COR-L47 (cell line): ENCODE results near the gene NEO1.

Experiments
- DNase-seq: peaks from one replicate; lab custom pipeline; 2025; lab: John Stamatoyannopoulos, UW

NEO1 gene

DNA sequence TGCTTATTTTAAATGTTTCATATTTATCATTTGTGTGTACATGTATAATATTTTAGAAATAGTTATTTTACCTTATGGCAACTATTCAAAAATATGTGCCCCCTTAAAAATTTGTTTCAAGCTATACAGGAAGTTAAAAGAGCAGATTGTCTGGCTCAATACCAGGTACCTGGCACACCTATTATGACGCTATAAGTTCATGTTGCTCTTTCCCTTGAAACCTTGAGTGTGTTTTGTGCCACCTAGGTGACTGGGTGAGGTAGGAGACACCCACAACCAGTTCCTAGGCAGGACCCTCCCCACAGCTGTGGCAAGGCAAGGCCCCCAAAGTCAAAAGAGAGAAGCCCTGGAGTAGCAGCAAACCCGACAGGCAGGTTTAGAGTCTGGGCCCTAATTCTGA lies 20.6 kb upstream of the NEO1 start:
- no peak for DNase-seq

DNA sequence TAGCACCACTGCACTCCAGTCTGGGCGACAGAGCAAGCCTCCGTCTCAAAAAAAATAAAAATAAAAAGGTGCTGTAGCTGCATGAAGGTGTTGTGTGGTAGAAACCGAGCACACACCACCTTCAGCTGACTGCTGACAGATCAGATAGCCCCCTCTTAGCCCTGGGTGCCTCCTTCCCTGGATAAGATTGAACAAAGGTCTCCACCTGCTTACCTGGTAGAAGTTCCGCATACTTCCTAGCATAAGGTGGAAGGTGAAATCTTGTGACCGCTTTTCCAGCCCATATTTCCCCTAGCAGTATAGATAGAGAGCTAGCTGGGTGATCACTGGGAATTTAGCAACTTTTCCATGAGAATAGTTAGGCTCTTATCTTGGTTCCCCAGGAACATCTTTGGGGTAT lies 18.7 kb upstream of the NEO1 start:
- DNase-seq, result no peak

DNA sequence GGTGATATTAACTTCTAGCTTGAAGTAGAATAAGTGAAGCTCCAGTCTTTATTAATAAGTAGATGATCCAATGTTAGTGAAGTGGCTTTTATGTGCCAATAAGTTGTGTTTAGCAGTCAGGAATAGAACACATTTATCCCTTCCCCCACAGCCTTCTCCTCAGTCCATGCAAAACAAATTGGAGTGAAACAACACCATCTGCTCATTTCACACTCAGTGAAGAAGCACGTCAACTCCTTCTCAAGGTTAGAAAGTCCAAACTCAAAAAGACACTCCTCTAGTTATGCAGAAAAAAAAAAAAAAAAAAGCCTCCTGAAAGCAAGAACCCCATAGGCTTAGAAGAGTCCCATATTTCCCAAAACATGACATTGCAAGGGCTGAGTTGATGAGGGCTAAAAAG lies 18.0 kb upstream of the NEO1 start:
- DNase-seq, result no peak

DNA sequence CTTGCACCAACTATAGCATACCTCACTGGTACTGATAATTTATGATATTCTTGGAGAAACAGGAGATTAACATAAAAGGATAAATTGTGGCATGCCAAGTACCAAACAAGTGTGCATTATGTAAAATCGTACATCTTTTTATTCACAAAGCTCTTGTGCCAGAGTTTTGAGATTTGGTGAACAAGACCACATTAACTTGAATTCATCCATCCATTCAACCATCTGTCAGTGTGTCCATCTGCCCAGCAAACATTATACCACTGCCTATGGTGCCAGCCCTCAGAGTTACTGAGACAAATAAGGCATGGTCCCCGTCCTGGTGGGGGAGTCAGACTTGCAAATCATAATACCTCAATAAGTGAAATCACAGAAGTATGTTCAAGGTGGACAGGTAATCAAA lies 17.0 kb upstream of the NEO1 start:
- no peak for DNase-seq

DNA sequence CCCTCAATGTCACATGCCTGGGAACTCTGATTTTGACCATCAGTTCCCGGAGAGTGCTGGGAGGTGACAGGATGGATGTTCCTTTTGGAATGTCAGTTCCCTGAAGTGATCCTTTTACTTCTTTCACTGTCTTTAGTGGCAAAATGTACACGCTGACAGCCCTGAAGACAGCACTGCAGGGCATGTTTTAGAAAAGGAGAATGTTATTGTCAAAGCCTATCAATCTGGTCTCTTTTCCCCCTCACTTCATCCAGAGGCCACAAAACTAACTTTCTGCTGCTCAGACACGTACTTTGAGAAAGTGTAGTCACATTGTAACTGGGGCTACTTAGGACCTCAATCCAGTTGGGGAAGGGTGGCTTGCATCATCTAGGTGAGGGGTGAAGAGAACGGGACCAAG lies 14.0 kb upstream of the NEO1 start:
- no peak for DNase-seq

DNA sequence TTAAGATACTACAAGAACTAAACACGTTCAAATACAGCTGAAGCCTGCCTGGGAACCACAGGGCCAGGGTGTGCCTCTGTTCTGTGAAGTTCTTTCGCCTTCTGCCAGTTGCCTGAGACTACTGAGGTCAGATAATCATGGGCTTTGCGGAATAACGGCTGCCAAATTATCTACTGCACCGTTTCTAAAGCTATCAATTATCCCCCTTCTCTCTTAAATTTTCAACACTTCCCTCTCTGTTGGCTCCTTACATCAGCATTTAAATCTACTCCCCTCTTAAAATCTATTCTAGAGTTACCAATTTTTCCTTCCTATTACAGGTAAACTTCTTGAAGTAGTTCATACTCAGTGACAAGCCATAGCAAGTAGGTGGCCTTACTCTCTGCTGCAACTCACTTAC lies 6.2 kb upstream of the NEO1 start:
- no peak for DNase-seq

DNA sequence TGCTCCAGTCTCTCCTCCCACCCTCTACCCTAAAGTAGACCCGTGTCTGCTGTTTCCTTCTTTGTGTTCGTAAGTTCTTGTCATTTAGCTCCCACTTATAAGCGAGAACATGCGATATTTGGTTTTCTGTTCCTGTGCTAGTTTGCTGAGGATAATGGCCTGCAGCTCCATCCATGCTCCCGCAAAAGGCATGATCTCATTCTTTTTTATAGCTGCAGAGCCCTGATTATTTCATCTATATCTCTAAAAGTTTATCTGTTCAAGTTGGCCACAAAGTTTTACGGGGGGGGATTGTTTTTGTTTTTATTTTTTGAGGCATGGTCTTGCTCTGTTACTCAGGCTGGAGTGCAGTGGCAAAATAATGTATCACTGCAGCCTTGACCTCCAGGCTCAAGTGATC lies 4.4 kb upstream of the NEO1 start:
- DNase-seq, result no peak

DNA sequence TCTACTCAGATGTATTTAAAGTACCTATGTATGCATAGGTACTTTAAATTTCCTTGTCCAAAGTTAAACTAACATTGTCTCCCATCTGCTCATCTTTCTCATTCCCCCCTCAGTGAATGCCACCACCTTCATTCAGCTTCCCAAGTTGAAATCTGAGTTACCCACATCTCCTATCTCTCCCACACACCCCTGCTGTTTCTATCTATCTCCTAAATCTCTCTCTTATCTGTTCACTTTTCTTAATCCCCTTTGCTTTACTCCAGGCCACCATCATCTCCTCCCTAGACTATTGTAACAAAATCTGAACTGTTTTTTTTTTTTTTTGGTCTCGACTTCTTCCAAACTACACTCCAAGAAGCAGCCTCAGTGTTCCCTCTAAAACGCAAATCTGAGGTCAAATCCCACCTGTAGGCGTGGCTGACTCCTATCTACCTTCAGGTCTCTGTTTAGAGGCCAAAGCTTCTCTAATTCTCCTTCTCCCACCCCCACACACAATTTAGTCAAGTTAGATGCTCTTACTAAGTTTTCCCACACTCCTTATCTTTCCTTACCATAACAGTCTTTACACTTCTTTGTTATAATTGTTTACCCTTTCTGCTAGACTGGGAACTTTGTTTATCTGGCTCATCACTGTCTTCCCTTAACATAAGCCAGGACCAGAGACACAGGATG lies 3.5 kb upstream of the NEO1 start:
- no peak for DNase-seq

DNA sequence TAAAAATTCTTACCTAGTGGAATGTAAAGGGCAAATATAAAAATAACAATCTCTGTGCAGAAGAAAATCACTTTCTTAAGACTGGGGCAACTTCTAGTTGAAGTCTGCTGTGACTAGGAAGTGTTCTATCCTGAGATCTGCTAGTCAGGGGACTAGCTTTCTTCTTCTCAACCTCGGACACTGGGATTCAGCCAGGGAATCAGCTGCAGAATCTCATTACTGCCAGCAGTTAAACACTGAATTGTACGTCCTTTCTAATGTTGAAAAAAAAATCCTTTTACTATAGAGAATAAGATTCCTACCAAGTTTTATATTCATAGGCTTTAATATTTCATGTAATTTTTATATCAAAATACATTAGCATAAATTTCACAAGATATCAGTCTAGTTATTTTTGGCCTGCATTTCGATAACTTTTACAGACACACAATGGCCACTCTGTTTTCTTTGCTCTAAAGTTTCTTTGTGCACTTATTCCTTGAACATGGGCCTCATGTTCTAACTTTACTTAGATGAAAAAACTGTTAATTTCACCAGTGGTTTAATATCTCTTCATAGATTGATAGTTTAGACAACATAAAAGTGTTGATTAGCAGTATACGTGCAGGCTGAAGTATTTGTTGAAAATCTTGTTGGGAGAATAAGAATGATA lies 2.6 kb upstream of the NEO1 start:
- DNase-seq, result no peak

DNA sequence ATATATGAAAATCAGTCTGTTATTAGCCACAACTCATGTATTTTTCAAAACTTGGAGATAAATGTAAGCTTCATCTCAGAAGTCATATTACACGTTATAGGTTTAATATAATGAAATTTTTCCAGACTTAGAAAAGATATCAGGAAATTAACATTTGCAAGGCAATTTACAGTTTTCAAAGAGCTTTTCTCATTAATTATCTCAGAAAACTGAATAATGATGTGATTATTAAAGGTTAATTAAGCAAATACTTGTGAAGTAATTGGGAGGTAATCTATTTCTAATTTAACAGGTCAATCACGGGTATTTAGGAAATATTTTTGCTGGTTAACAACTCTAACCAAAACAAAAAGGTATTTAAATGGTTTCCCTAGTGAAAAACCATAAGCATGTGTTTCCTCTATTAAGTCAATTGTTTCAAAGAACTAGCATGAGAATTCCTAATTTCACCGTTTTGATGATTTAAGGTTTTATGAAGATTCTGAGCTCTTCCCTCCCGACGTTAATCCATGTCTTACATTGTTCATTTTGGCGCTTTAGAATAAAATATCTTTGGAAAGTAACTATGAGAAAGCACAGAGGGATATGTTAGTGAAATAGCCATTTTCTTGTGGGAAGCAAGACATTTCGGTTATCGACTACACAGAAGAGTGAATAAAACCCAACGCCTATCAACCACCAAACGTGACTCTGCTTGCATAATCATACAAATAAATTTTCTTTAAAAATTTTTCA lies 1.5 kb upstream of the NEO1 start:
- DNase-seq, result no peak

DNA sequence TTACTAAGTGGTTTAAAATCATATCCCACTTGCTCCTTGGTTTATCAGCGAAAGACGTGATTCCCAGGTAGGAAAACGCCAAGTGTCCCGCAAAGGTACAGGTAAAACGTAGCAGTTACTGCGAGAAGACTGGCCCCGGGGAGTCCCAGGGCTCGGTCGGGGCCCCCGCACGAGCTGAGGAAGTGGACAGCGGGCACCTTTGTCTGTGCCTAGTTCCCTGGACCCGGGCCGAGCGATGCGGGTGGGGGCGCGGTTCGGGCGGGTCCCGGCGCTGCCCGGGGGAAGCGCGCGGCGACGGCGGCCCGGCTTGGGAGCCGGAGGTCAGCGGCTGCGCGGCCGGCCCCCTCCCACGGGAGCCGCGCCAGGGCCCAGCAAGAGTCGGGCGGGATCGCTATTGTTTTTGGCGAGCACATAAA lies 864 bp upstream of the NEO1 start:
- no peak for DNase-seq

DNA sequence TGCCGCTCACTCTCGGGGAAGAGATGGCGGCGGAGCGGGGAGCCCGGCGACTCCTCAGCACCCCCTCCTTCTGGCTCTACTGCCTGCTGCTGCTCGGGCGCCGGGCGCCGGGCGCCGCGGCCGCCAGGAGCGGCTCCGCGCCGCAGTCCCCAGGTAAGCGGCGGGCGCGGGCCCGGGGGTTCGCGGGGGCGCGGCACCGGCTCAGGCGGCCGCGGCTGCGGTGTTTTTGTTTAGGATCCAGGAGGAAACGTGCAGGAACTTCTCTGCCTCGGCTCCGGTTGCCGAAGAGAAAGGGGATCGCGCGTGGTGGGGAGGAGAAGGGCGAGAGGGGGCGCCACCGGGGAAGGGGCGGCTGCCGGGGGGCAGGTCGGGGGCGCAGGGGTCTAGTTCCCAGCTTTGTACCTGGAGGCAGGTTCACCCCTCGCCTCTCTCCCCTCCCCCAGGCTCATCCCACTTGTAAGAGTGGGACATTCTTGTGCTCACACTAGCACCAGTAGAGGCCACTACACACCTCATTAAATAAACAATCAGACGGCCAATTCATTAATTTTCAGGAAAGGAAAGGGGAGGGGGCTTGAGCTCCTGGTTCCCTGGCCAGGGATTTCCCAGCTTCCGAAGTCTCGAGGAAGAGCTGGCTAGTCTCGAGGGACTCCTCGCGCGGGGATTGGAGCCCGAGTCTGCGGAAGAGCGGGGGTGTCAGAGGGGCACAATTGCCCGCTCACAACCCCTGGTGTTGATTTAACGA lies 562 bp downstream of the NEO1 start:
- DNase-seq, result peak; percentile 11

DNA sequence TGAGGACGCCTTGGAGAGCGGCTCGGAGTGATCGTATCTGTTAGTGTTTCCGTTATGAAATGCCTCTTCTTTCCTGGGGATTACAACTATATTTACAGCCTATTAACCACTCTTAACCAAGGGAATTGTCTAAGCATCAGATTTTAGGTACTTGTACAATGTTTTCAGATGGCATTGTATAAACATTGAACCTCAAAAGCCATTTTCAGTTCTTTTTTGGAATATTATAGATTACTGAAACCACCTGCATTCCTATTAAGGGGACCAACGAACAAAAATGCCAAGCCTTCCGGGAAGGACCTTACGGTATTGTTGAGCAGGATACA lies 1.1 kb downstream of the NEO1 start:
- no peak for DNase-seq

DNA sequence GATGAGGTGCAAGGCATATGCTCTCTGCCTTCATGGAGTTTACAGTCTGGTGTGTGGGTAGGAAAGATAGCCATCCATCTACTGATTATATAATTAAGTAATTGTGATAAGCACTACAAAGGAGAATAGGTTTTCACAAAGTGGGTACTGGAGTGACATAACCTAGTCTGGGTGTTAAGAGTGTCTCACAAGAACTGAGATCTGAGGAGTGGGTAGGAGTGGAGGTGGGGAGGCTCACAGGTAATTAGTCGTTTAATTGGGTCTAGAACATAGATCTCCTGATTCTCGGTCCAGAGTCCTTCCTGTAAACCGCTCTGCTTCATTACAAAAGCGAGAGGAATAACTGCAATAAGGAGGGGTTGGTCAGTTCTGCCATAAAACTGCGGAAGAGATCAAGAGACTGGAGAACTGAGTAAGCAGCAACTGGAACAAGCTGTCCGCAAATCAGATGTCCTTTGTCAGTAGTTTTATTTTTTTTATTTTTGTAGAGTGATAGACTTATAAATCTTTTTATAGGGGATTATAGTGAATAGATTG lies 2.2 kb downstream of the NEO1 start:
- DNase-seq, result no peak

DNA sequence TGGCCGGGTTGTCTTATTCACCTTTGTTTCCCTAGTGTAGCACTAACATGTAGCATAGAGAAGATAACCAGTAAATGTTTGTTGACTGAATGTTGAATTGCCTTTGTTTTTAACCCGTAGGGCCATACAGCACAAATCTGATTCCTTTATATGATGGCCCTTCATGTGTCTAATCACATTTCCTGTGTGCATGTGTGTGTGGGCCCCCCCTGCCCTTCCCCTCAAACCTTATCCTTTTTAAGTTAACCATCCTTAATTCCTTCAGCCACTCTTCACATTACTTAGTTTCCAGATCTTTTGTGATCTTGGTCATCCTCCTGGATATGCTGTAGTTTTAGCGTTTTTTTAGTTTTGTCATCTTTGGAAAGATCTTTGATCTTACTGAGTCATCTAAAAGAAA lies 4.2 kb downstream of the NEO1 start:
- no peak for DNase-seq

DNA sequence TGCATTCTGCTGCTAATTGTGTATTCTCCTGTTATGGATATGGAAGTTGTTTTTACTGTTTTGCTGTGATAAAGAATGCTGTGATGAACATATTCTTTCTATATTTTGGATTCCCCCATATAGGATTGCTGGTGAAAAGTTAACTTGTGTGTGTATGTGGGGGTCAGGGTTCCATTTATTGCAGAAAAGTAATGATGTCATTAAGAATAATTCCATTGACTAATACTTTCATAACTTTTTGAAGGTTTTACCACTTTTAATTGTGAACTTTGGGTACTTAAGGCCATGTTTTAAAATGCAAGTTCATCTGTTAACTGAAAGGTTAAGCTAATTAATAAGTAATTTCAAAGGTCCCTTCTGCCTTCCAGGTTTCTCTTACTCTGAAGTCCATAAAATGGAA lies 6.2 kb downstream of the NEO1 start:
- DNase-seq, result no peak

DNA sequence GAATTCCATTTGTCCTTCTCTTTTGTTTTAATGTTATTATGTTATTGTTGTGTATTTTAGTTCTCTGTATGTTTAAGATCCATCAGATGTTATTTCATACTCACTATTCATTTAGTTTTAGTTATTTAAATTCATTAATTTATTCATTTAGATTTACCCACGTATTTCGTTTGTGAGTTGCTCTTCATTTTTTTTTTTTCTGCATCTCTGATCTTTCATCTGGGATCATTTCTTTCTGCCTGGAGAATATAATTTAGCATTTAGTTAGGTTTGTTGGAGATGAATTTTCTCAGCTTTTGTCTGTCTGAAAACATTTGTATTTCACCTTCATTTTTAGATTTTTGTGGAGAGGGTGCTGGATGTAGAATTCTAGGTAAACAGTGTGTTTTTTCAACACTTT lies 12.9 kb downstream of the NEO1 start:
- no peak for DNase-seq

DNA sequence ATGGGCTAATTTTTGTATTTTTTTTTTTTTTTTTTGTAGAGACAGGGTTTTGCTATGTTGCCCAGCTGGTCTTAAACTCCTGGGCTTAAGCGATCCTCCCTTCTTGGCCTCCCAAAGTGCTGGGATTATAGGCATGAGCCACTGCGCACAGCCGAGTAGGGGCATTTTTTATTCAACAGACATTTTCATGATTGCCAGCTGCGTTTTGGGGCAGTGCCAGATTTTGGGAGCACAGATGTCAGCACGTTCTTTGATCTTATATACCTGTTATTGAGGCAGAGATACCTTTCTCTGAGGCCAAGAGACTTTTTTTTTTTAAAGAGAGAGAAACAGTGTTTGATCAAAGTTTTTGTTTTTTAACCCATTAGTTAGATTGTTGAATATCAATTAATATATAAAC lies 16.8 kb downstream of the NEO1 start:
- peak; percentile 1 for DNase-seq

DNA sequence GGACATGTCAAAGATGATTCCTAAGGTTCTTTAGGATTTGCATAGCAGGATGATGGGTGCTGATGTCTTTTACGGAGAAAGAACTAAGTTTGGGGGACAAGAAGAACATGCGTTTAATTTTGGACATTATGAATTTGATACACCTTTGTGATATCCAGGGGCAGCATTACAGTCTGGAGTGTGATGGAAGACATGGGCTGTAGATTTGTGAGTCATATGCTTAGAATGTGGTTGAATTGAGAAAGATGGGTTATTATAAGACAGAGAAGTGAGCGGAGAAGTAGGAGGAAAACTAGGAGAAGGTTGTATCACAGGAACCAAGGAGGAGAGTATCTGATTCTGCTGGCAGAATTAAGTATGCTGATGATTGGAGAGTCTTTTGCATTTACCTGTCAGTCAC lies 20.6 kb downstream of the NEO1 start:
- DNase-seq, result no peak

DNA sequence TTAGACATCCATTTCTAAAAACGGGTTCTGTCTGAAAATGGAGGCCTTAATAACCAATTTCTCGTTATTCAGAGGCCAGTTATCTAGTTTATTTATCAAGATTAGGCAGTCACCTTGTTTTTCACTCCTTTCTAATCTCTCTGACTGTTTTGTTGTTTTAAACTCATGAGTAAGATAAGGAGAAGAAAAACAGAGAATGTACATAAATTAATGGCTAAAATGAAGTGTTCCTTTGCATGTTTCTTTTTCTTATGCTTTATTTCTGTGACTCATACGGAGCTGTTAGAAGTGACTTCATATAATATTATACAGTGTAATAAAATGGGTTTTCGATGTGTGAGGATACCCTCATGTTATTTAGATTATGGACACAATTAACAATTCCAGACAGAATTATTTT lies 22.0 kb downstream of the NEO1 start:
- DNase-seq, result no peak

DNA sequence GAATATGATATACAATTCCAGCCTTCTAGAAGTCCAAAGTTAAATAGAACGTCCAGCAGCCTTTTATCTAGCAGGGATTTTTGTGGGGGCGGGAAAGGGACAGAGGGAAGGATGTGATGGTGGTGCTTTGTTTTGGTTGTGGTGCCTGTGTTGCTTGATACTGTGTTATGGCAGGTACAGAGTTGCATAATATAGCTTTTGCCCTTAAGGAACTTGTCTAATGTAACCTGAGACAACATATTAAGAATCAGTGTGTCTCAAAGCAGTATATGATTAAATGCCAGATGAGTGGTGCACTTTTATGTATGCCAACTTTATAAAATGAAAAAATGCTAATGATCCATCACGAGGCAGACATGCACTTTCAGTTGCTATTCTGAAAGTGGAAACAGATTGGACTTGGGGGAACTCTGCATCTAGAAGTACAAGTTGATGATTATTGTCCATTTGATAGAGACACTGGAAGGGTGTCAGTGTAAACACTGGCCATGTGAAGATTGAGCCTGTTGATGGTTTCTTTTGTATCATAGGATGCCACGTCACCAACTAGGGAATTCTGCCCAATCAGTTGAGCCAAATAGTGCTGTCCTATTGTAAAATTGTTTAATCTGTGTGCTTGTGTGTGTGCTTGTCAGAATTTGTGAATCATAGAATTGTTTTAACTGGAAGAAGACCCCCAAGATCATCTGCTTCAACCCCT lies 23.0 kb downstream of the NEO1 start:
- DNase-seq, result no peak

DNA sequence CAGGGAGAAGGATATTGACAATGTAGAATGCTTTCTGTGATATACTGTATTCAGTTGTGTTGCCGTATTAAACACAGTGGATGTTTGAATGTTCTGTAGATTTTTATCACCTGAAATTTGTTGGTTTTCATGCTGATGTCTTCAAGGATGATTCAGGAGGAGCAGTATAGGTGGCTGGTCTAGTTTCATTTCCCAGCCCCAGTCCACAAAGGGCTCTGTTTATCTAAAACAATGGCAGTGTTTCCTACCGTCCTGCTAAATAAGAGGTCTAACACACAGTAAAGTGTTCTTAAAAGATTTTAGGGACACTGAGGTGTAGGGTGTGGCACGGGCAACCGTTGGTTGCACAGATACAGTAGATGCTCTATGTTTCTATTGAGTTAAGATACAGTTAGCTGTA lies 26.0 kb downstream of the NEO1 start:
- DNase-seq, result no peak
